Stimulated activated CD4-positive, alpha-beta T cell treated with anti-CD3 and anti-CD28 coated beads, Interleukin-15, amount 100 ng/mL, for 1 hour (primary cell): ENCODE data around the gene AIFM3.
"Not testable (repeated sequence)": the region's sequence is repeated elsewhere in the genome, so short reads cannot be mapped to it uniquely, and the experiment has no call there.

ENCODE experiments used
- DNase-seq, 2 donors: peaks; one replicate each; pipeline ENCODE4 v3.0.0-alpha.2; 2020; ENCODE audit warnings: low read depth in 1 of 2, low spot score in 1 of 2

Gene AIFM3

GRCh38 chr22:20966883-20967696, at the start of gene AIFM3:
AIFM3 (plus strand) TSS chr22:20967255; CDS start chr22:20967945, 690 bp downstream.
- DNase-seq, result no peak

GRCh38 chr22:20918663-20919218, 48.3 kb upstream of the AIFM3 start:
- DNase-seq, result no peak

- DNase-seq, result no peak
Measured at GRCh38 chr22:20919718-20920117, 47.3 kb upstream of the AIFM3 start.

GRCh38 chr22:20920881-20921203, 46.2 kb upstream of the AIFM3 start:
- no peak for DNase-seq

- DNase-seq, result no peak
Measured at GRCh38 chr22:20922141-20922751, 44.8 kb upstream of the AIFM3 start.

GRCh38 chr22:20926243-20926642, 40.8 kb upstream of the AIFM3 start:
- no peak for DNase-seq

- no peak for DNase-seq
Measured at GRCh38 chr22:20927940-20928572, 39.0 kb upstream of the AIFM3 start.

- DNase-seq, result no peak
Measured at GRCh38 chr22:20928573-20928967, 38.5 kb upstream of the AIFM3 start.

- no peak for DNase-seq
Measured at GRCh38 chr22:20930004-20930403, 37.1 kb upstream of the AIFM3 start.

- not testable (repeated sequence) for DNase-seq
Measured at GRCh38 chr22:20930435-20930834, 36.6 kb upstream of the AIFM3 start.

- DNase-seq, result no peak
Measured at GRCh38 chr22:20931126-20931654, 35.9 kb upstream of the AIFM3 start.

- DNase-seq, result no peak
Measured at GRCh38 chr22:20933910-20934309, 33.1 kb upstream of the AIFM3 start.

- DNase-seq, result not testable (repeated sequence)
Measured at GRCh38 chr22:20935049-20935448, 32.0 kb upstream of the AIFM3 start.

GRCh38 chr22:20935780-20936539, 31.1 kb upstream of the AIFM3 start:
- DNase-seq, result not testable (repeated sequence)

- no peak for DNase-seq
Measured at GRCh38 chr22:20937031-20937793, 29.8 kb upstream of the AIFM3 start.

GRCh38 chr22:20937794-20938671, 29.0 kb upstream of the AIFM3 start:
- DNase-seq, result no peak

- DNase-seq, result not testable (repeated sequence)
Measured at GRCh38 chr22:20939457-20940185, 27.4 kb upstream of the AIFM3 start.

- no peak for DNase-seq
Measured at GRCh38 chr22:20940186-20940651, 26.8 kb upstream of the AIFM3 start.
